ENCODE results near the gene MCM3. TPM values are rescaled to one million over a fixed set of nuclear protein-coding genes. Genes with fewer than 3 reads are reported as not detected.

Gene MCM3
- polyA plus RNA-seq, 10 donors: 38.0 to 67.0 (median 44.9) TPM

DNA sequence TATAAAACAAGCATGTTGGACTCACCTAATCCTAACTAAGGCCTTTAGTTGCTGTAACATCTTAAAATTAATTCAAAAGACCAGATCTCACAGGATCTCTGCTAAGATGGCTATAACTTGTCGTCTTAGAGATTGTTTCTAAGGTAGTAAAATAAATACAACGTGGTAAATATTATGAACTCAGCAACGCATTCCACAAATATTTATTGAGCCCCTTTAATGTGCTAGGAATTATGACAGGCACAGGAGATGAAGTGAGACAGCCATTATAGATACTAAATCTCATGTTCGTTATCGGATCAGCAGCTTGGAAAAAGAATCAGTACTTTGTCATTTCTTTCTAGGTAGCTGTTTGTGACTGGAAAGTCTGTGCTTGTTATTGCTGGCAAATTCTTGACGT is 20.9 kb upstream of the MCM3 start:
- peak in 1 of 3 donors; percentile 16 for DNase-seq

DNA sequence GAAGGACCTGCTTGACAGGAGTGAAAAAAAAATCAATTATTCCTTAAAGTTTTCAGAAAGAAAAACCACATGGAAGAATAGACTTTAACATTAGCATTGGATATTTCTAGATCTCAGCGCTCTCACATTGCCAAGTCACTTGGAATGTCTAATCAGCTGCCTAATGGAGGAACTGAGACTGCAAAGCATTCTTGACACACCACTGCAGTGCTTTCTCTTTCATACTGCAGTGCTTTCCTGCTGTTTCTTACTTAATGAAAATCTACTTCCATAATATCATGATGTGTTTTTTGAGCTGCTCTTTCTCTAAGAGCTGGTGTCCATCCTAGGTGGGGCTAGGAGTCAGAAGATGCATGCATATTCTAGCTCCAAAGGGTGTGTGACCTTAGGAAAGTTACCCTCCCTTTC is 20.4 kb upstream of the MCM3 start:
- peak in 2 of 3 donors; percentile 37 to 40 for DNase-seq

DNA sequence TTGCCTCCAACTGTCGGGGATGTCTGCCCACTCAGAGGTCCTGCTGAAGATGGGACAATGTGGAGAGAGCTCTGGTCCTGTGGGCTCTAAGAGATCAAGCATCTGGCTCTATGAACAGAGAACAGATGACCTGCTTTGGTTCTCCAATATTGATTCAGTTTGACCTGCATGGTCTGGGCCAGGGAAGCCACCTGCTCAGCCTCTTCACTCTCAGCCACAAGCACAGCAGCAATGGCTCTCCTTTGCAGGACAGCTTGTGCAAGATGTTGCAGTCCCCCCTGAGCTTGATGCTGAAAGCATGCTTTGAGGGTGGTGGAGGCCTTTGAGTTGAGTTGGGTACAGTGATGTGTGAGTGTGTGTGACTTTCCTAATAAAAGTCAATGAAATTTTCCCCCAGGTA is 18.6 kb upstream of the MCM3 start:
- DNase-seq: no peak

DNA sequence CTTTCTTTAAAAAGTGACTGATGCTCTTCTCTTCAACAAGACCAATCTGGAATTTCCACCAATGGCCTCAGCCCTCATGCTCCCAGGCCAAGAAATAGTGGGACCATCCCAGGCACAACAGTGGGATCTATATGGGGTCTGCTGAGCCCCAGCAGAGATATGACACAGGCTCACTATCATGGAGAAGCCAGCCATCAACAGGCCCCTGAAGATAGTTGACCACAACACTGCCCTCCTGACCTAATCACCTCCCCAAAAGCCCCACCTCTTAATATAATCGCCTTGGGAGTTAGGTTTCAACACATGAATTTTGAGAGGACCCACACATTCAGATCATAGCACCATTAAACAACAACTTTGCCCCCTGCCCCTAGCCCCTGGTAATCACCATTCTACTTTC is 16.8 kb upstream of the MCM3 start:
- DNase-seq: no peak

DNA sequence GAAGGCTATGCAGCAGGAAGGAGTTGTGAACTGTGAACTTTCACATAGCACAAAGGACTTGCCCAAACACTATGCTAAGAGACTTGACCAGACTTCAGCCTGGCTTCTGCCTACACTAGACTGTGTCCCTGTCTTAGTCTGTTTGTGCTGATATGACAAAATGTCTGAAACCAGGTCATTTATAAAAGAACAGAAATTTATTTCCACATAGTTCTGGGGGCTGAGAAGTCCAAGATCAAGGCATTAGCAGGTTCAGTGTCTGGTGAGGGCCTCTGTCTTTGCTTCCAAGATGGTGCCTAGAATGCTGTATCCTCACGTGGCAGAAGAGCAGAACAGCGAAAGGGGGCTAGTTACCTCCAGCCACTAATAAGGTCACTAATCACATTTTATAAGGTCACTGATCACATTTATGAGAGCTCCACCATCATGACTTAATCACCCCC is 16.0 kb upstream of the MCM3 start:
- DNase-seq: no peak

DNA sequence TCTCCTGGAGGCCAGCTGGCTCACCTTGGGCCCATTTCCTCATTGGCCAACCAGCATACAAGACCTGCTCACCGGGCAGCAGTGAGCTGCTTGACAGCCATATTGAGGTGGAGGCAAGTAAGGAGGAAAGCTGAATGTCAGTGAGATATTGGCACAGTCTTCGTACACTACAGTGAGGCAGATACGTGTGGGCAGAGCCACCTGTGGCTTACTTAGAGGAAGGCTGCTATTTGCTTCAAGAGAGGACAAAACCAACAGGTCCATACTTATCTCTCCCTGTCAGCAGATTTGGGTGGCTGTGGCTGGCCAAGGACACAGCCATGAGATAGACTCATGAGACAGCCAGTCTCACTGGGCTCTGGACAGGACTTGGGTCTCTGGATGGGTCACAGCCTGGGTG is 15.1 kb upstream of the MCM3 start:
- DNase-seq: no peak

DNA sequence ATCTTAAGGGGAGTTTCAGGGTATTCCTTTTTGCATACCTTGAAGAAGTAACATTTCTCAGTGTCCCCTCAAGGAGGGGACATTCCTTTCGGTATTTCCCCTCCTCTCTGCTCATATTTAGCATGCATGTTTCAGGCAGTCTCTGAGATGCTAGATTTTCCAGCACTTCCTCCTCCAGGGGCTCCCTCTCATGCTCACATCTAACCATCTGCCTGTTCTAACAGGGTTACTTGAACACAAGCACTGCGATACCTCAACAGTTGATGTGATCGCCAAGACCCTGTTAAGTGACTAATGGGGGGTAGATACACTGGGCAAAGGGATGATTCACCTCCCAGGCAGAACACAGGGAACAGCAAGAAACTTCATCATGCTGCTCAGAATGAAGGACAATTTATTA is 12.9 kb upstream of the MCM3 start:
- DNase-seq: no peak

DNA sequence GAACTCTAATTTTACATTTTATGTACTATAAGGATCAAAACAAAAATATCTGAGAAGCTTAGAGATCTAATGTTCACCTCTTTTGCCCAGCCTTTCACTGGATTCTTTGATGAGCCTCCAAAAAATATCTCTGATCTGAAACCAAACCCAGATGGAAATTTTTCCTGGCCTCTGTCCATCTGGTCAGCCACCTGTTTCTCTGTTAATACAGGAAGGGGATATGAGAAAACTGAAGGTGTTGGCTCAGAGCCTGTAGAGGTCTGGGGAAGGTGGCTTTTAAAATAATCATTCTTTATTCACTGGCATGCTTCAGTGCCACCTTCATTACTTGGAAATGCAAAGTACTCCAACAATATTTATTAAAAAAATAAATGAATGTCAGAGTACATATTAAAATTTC is 8.5 kb upstream of the MCM3 start:
- no peak for DNase-seq

DNA sequence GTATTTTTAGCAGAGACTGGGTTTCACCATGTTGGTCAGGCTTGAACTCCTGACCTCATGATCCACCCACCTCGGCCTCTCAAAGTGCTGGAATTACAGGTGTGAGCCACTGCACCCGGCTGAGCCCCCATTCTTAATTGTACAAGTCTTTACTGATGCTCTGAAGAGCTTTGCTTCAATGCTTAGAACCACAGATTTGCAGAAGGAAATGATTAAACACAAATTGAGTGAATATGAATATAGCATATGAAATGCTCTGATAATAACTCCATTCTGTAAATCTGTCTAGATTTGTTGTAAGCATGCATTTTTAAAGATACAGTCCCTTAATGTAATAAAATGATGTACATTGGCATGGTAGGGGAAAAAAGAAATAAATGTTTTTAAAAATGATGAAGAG is 4.3 kb upstream of the MCM3 start:
- no peak for DNase-seq

DNA sequence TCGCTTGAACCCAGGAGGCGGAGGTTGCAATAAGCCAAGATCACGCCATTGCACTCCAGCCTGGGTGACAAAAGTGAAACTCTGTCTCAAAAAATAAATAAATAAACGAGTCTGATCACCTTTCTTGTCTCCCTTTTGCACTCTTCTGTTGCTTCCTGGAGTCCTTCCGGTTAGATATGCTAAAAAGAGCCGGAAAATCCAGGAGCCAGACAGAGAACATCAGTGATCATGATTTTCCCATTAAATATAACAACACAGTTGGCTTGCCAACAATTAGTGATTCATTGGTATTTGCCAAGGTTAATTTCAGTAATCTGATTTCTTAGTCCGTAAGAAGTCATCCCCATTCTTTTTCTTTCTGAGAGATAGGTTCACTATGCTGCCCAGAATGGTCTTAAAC is 3.7 kb upstream of the MCM3 start:
- no peak for DNase-seq

DNA sequence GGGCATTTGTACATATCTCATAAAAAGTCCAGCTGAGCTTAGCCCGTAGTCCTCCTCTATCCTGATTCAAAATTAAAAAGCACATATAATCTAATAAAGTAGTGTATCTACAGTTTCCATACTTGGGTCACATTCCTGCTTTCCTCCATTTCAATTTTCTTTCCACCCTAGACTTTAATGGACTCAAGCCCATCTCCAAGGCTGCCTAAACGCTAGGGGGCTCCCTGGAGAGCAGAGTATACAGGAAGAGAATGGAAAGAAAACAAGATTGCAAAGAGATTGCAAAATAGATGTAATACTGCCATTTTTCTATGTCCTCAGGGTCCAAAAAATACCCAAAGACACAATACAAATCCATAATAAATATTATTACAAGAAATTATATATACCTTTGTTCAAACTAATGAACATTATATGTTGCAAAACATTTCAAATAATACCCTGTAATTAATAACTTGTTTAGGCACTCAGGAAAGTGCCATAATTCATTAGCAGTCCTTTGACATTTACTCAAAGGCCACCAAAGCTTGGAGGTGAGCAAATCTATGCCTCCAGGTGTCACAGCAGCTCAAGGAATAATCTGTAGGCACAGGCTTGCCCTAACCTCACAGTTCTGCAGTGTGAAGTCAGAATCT is 2.4 kb upstream of the MCM3 start:
- peak; percentile 35 to 55 (median 45) for DNase-seq

DNA sequence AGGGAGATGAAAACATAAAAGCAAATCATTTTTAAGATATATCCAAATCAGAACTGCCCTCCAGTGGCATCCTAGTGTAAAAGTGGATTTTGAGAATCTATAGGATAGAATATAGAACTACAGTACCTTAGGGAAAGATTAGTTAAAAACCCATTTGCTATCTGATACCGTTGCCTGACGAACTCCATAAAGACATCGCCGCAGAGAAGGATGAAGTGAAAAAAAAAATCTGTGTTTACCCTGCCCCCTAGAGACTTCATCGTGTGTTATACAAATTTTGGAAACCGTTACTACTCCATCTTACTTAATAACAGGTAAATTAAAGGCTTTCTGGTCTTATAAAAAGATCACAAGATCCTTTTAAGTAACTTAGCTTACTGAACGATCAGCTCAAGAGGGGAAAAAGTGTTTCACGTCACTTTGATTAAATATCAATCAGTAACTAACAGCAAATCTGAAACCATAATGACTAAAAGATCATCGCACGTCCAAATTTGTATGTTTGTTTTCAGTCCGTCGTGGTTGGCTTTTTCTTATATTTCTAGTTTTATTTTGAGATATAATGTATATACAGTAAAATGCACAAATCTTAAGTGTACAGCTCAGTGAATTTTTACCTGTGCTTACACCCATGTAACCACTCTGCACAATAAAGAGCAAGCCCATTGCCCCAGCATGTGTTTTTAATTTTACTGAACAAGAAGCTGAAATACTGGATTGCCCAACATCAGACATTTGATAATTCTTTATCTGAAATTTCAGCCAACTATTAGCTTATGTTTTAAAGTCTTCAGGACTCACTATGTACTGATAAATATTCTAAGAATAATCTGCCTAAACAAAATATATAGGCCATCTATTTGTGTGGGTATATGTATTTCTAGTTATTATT is 881 bp upstream of the MCM3 start:
- peak in 1 of 3 donors; percentile 27 for DNase-seq

DNA sequence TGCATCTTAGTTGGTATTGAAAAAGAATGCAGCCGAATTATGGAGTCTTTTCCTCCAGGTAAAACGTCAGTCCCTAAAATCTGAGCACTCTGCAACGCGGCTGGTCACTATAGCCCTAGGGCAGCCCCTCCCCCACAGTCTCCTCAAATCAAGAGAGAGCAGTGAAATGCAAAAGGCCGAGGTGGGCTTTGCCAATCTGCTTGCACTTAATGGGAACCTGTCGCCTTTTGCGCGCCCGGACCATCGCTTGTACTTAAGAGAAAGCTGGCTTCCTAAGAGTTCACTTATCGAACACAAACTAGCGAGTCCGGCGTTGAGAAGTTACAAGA is 447 bp downstream of the MCM3 start:
- DNase-seq: no peak

DNA sequence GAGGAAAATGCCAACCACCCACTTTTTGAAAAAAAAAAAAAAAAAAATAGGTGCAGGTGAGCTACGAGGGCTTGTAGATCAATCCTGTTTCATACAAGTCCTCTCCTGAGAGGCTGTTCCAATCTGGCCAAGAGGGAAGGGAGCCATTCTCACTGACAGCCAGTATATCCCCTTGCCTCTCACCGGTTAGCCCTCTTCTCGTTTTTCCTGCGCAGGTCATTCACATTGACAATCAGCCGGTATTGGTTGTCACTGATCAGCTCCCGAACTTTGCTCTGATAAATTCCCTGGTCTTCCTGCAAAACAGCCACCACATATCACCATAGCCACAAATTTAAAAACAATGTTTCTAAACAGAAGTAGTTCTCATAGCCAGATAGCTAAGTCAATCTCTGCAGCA is 1.4 kb downstream of the MCM3 start:
- no peak for DNase-seq

DNA sequence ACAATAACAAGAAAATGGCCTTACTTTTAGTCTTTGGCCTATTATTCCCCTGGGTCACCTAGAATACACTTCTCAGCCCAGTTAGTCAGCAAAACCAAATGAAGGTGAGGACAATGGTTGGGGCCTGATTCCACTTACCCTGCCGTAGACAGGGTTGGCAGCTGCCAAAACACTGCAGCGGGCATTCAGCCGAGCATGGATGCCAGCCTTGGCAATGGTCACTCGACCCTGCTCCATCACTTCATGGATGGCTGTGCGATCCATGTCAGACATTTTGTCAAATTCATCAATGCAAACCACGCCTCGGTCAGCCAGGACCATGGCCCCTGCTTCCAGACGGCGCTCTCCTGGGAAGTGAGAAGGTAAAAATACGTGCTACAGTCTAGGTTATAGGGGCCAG is 8.4 kb downstream of the MCM3 start:
- no peak for DNase-seq

DNA sequence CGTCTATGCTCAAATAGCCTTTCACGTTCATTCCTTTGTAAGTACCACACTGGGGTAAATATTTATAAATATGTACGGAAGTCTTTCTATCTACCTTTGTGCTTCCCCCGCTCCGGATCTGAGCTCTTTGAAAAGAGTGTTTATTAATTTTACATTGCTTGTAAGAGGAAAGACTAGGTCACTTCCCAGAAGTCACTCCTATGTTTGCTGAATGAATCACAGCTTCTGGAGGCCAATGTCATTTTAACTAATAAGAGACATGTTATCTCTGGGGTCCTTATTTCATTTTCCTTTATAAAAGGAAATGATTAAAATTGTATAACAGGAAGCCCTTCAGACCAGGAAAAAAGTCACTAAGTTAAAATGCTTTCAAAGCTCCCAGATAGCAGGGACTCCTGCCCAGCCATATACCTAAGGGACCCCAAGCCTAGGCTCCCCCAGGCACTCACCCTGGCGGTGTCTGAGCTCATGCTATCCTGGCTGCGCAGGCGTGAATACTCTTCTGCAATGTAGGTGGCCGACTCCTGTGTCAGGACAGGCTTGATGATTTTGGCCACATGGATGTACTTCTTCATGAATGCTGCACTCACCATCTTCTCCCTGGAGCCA is 12.6 kb downstream of the MCM3 start:
- DNase-seq: no peak

DNA sequence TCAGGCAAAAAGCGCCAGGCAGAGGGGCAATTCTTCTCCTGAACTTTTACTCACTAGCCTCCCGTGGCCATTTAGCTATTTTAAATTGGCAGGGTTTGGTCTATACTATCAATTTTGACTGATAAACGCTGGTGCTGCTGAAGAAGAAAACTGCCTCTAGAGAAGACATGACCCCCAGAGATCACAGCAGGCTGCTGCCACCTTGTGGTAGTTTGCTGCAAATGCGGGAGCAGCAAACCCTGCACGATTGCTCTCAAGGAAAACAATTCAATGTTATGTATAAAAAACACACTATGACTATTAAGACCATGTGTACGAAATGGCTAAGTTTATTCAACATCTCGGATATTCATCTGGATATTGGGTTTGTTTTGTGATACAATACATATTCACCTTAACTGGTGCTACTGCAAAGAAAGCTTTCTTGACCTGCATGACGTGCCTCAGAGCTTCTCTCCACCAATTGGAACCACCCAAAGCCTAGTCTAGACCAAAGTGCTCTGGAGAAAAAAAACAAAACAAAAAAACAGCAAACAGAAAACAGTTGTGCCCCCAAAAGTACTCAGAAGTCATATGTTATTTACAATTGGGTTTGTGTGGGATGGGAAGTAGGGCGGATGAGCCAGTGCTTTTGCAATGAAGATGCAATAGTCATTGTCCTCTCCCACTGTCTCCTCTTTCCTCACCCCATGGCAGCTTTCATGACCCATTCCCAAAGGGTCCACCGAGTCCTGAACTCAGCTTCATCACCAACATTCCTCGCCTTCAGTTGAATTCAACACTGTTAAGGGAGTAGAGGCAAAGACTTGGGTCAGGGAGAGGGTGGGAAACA is 20.6 kb downstream of the MCM3 start:
- peak; percentile 36 to 74 (median 57) for DNase-seq

DNA sequence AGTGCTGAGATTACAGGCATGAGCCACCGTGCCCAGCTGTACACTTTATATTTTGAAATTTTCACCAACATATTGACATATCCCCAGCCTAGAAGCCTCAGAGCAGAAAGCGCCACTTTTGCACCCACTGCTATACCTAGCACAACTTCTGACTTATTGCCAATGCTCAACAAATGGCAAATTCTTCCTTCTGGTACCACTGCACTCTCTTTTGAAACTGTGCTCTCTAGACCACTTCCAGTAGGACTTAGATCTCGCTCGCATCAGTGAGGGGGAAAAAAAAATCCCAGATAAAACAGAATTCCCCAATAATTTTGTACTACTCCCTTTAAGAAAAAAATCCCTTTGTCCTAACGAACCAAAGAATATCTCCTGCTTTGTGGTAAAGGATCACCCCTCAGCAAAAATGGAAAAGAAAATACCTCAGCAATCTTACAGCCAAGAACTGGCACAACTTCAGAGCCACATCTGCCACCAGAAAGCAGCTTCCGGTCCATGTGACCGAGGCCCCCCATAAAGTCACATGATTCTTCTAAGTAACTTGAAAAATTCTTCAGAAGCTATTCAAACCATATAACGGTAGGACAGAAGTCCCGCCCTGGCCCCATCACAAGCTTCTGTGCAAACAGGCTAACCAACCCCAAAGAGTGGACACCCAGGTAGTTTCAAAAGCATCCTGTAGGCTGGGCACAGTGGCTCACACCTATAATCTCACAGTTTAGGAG is 21.8 kb downstream of the MCM3 start:
- DNase-seq: no peak

DNA sequence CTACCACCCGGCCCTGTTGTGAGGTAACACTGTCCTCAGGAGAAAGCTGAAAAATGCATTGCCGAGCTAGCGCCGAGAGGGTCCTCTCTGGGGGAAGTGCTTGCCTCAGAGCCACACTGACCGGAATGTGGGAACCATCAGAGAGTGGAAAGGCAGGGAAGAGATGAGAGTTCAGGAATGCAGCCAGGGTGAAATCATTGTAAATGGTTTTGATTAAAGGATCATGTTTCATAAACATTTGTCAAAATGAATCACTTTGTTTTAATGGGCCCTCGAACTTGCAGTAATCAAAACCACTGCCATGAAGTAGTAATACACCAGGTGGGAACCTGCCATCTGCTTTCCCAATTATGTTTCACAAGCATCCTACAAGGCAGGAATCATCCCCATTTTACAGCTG is 23.3 kb downstream of the MCM3 start:
- DNase-seq: peak in 2 of 3 donors; percentile 27 to 44

DNA sequence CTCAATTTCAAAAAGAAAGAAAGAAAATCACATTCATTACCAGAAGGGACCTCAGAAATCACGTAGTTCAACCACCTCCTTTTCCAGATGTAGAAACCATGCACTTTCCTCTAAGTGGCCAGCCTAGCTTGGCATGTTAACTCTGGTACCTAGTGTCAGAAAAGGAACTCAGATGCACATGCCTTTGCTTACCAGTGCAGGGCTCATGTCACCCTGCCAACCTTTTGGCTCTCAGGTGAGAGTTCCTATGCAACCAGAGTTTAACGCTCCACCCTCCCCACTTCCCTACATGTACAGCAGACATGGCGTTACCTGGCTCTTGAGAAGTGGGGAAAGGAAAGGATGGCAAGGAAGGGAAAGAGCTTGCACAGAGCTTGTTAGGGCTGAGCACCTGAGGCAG is 23.9 kb downstream of the MCM3 start:
- no peak for DNase-seq

DNA sequence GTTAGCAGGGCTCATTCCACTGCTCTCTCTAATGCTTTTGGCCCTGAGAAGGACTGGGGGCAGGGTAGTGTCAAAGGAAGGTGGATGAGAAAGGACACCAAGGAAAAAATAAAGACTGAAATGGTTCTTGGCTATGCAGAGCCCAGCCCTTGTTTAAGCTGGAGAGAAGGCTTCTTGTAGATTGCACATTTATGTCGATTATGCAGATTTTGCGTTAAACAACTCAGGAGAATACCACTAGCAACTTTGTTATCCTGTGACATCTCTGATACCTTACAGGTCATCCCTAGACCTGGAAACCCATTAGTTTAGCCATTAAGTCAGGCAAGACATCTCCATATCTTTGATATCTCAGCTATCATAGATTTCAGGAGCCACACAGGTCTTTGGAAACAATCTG is 29.1 kb downstream of the MCM3 start:
- DNase-seq: no peak

All from muscle of back (tissue), 11 donors.